ENCODE results near the gene ANXA6.

ANXA6 gene

DNA sequence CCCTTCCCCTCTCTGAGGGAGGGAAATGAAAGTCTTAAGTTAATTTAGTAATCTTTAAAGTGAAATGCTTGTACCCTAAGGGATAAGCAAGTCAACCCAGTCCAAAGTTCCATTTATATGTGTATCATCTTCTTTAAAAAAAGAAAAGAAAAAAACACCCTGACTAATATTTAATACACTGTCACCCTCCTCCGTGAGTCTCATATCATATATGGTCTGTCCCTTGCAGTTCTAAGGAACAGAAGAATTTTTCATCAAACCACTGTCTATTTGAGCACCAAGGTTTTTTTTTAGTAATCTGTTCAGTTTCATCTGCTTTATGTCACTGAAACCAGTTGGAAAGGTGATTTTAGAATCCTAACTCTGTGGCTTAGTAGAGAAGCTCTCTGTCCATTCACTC lies 92.0 kb downstream of the ANXA6 start:
- POLR2A ChIA-PET (ENCODE audit: low non-redundant PET): no interaction called here
- TF ChIP-seq, protein P1, sequence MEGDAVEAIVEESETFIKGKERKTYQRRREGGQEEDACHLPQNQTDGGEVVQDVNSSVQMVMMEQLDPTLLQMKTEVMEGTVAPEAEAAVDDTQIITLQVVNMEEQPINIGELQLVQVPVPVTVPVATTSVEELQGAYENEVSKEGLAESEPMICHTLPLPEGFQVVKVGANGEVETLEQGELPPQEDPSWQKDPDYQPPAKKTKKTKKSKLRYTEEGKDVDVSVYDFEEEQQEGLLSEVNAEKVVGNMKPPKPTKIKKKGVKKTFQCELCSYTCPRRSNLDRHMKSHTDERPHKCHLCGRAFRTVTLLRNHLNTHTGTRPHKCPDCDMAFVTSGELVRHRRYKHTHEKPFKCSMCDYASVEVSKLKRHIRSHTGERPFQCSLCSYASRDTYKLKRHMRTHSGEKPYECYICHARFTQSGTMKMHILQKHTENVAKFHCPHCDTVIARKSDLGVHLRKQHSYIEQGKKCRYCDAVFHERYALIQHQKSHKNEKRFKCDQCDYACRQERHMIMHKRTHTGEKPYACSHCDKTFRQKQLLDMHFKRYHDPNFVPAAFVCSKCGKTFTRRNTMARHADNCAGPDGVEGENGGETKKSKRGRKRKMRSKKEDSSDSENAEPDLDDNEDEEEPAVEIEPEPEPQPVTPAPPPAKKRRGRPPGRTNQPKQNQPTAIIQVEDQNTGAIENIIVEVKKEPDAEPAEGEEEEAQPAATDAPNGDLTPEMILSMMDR (conservative IDR thresholded peaks at IDR 0.05; ENCODE audit: low read depth): no peak
- no peak overlapping the region for H3K27ac ChIP-seq
- CTCF ChIA-PET: interaction anchor here (1.1 kb wide), 1 partner anchor 50 kb away, joined by 6 read pairs; no protein-coding TSS in a partner anchor
- DNase-seq (ENCODE audit: low spot score): no peak

DNA sequence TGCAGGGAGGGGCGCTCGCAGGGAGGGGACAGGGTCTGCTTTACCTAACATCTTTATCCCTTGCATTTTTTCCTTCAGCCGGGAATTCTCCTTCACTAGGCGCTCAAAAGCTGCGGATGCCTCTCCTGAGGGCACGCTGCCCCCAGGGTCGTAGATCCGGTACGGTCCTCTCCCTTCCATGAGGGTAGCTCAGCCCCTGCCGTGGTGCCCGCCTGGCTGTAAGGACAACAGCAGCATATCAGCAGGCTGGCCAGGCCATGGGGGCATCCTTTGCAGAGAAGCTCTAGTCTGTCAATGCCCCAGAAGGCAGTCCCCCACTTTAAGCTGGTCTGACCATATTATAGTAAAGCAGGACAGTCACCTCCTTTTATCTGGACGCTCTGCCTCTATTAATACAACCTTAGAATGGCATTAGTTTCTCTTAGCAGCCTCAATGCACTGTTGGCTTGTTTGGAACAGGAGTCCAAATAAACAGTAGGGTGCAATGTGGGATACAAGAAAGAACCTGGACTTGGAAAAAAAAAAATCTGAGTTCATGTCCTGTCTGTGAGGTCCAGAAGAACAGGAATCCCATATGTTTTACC lies 92.6 kb downstream of the ANXA6 start:
- TF ChIP-seq, protein P1 (conservative IDR thresholded peaks at IDR 0.05; ENCODE audit: low read depth): no peak
- ChIA-PET CTCF (no interaction called here), POLR2A (ENCODE audit: low non-redundant PET) (no interaction called here)
- H3K27ac ChIP-seq: no peak overlapping the region
- no peak for DNase-seq (ENCODE audit: low spot score)

- peak; percentile 54 for DNase-seq (ENCODE audit: low spot score)
- ChIA-PET POLR2A (ENCODE audit: low non-redundant PET) (no interaction called here), CTCF (interaction anchor here (1.0 kb wide), 1 partner anchor 11 kb away, joined by 5 read pairs; no protein-coding TSS in a partner anchor)
- peak overlapping the region; percentile 26; the same call in 1 of the 2 replicates for H3K27ac ChIP-seq
- TF ChIP-seq, protein P1 (conservative IDR thresholded peaks at IDR 0.05; ENCODE audit: low read depth): no peak
Observed at GRCh38 chr5:151063142-151063989, 94.2 kb downstream of the ANXA6 start.

DNA sequence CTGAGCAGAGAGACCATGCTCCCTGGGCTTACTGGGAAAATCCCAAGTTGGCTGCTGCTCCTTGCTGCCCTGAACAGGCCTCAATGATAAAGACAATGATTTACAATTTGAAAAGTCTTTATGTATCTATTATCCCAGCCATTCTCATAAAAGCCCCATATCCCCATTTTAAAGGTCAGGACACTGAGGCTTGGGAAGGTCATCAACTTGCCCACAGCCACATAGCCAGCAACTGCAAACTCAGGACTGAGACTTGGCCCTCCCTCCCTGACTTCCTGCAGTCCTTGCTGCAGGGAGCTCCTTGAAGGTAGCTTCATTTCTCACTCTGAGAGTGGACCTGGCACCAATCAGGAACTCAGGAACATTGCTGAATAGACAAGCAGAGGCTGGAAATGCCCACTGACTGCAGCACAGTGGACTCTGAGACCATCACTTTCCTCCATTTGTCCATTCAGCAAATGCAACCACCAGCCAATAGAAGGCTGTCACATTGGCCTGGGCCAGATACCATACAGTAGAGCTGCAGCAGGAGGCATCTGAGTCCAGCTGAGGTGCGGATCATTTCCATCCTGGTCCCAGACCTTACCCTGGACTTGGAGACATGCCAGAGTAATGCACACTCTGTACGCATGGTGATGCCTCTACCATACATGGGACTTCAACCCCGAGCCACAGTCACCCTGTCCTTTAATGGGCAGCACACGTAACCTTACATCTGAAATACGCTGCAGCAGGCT lies 95.0 kb downstream of the ANXA6 start:
- ChIA-PET CTCF (interaction anchor here (1.0 kb wide), 1 partner anchor 10 kb away, joined by 5 read pairs; no protein-coding TSS in a partner anchor), POLR2A (ENCODE audit: low non-redundant PET) (no interaction called here)
- DNase-seq (ENCODE audit: low spot score): no peak
- no peak overlapping the region for H3K27ac ChIP-seq
- TF ChIP-seq, protein P1 (conservative IDR thresholded peaks at IDR 0.05; ENCODE audit: low read depth): no peak

DNA sequence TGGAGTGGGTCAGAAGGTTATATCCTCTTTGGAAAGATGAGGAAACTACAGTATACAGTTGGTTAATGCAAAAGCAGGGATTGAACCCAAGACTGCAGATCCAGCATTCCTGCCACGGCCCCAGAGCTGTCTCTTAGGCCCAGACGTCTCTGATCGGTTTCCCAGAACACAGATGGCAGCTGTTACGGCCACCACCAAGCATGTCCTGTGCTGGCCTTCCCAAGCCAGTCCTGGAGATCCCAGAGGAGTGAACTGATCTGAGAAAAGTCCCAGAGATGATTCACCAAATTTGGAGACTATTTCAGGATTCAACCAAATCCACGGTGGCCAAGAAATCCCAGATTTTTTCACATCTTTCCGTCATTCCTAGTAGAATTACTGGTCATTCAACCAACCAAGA lies 96.8 kb downstream of the ANXA6 start:
- TF ChIP-seq, protein P1 (conservative IDR thresholded peaks at IDR 0.05; ENCODE audit: low read depth): no peak
- CTCF ChIA-PET: interaction anchor here (0.6 to 1.6 kb wide), 3 partner anchors 9 to 104 kb away, joined by 3 to 5 read pairs (median 4); no protein-coding TSS in a partner anchor
- H3K27ac ChIP-seq: 0 out of 2 replicates have a peak overlapping the region, but pooled peaks have one; percentile 0
- POLR2A ChIA-PET (ENCODE audit: low non-redundant PET): interaction anchor here (0.7 kb wide), 1 partner anchor 29 kb away, joined by 3 read pairs; no protein-coding TSS in a partner anchor
- DNase-seq (ENCODE audit: low spot score): no peak

All from RWPE1 (cell line).